Stimulated activated CD8-positive, alpha-beta memory T cell treated with anti-CD3 and anti-CD28 coated beads, Interleukin-4, amount 100 ng/mL, for 4 hours (primary cell): ENCODE results near the gene LCE3C.
"Not testable (repeated sequence)": the region's sequence is repeated elsewhere in the genome, so short reads cannot be mapped to it uniquely, and the experiment has no call there.

ENCODE experiments used
- DNase-seq, 2 donors: peaks; one replicate each; pipeline ENCODE4 v3.0.0-alpha.2; 2020; ENCODE audit warnings: low read depth in 2 of 2, low spot score in 1 of 2

Gene LCE3C, protein sequence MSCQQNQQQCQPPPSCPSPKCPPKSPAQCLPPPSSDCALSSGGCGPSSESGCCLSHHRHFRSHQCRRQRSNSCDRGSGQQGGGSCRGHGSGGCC

GRCh38 chr1:152599934-152600333 is at the start of gene LCE3C:
LCE3C (plus strand) TSS chr1:152600234; CDS start chr1:152600732, 498 bp downstream.
- no peak for DNase-seq

GRCh38 chr1:152565115-152565514 is 34.9 kb upstream of the LCE3C start:
- no peak for DNase-seq

- DNase-seq = no peak
Observed at GRCh38 chr1:152565535-152566215, 34.4 kb upstream of the LCE3C start.

DNA sequence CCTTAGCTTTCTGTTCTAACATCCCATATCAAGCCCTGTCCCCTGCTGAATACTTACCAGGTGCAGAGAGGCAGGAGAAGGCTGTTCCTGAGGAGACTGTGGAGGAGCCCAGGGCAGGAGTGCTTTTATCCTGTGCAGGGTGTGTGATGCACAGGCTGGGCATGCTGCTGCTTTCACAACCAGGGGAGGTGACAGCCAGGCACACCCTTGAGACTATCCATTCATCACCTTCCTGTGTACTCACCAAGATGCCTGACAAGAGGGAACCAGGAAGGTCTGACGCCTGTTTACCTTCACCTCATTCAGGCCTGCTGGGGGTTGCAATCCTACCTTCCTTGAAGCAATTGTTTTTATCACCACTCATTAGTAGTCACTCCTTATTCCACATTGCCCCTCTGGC is 33.4 kb upstream of the LCE3C start, which contains the start of gene LCE3E:
Gene LCE3E (minus strand): TSS at position 100 of the 400 bp plus-strand sequence. CDS start 572 bp downstream, outside the sequence.
- DNase-seq = no peak

GRCh38 chr1:152577168-152577567 is 22.9 kb upstream of the LCE3C start:
- DNase-seq = no peak

- DNase-seq = not testable (repeated sequence)
Observed at GRCh38 chr1:152579526-152579925, 20.5 kb upstream of the LCE3C start.

DNA sequence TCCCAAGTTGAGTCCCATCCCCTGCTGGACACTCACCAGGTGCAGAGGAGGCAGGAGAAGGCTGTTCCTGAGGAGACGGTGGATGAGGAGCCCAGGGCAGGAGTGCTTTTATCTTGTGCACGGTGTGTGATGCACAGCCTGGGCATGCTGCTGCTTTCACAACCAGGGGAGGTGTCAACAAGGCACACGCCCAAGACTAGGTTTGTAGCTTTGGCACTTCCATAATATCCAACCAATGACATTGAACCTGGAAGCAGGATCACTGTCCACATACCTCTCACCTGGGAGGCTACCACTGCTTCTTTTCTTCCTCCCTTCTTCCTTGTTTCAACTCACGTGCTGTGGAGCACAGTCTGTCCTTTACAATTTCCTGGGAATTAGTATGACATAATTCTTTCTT is 19.6 kb upstream of the LCE3C start, which contains the start of gene LCE3D:
Gene LCE3D (minus strand): TSS at position 84 of the 400 bp plus-strand sequence. CDS start 580 bp downstream, outside the sequence.
- no peak for DNase-seq

DNA sequence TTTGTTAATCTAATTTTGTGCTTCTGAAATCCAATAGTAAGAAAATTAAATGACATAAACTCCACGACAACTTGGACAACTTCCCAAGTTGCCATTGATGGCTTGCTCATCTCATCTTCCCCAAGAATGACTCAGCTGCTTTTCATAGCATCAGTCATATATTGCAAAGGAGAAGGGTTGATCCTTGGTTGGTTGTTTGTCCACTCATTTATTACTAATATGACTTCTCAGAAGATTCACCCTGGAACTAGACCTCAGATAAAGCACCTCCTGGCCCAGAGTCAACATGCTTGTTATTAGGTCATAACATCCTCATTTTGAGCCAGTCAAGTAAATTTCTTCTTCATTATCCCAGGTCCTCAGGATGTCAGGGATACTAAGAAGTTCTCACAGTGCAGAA is 17.4 kb upstream of the LCE3C start:
- no peak for DNase-seq

DNA sequence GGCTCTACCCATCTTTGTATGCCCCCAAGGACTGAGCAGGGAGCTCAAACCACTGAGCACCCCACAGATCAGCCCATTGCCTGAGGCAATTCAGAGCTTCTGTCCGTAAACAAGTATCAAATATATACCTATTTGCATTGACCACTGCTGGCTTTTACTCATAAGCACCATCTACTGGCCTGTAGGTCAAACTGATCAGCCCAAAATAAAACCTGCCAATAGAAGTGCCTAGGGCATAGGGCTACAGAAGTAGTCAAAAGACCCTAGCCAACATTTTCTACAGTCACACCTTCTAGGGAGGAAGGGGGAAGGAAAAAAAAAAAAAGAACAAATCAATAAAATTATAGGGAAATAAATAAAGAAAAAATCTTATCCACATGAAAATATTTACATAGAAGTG is 14.4 kb upstream of the LCE3C start:
- DNase-seq = no peak

DNA sequence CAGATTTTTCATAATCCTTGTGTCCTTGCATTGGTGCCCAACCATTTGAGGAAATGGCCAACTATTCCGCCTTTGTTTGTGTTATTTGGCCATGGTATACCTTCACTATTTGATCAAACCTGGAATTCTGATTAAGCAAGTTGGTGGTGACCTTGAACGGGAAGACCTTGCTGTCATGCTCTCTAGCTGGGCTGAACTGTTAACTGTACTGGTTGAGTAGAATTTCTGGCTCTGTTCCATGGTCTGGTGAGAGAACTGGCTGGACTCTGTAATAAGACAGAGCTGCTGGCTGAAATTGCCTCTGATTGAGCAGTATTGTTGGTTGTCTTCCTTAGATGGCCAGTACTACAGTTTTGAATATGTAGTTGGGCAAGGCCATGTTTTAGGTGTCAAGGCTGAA is 3.0 kb upstream of the LCE3C start:
- no peak for DNase-seq

- no peak for DNase-seq
Observed at GRCh38 chr1:152613511-152613910, 13.5 kb downstream of the LCE3C start, which contains the start of gene LCE3B. LCE3B (plus strand) TSS chr1:152613811; CDS start chr1:152613811, 0 bp downstream.

DNA sequence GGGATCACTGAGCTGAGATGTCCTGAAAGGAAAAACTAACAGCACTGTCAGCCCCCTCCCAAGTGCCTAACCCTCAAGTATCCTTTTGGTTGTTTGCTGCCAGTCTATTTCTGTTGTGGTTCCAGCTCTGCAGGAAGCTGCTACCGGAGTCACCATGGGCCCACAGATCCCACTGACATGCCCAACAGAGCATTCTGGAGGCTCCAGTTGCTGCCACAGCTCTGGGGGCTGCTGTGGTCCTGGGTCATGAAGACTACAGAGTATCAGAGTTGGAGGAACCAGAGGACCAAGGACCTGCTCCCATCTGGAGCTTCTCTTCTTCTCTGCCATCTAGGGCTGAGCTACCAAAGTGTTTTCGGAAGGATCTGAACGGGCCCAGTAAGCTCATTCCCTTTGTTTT is 22.0 kb downstream of the LCE3C start:
- no peak for DNase-seq

- no peak for DNase-seq
Observed at GRCh38 chr1:152622803-152623202, 22.8 kb downstream of the LCE3C start, which contains the start of gene LCE3A. LCE3A (minus strand) TSS chr1:152623103; CDS start chr1:152623103, 0 bp downstream.

DNA sequence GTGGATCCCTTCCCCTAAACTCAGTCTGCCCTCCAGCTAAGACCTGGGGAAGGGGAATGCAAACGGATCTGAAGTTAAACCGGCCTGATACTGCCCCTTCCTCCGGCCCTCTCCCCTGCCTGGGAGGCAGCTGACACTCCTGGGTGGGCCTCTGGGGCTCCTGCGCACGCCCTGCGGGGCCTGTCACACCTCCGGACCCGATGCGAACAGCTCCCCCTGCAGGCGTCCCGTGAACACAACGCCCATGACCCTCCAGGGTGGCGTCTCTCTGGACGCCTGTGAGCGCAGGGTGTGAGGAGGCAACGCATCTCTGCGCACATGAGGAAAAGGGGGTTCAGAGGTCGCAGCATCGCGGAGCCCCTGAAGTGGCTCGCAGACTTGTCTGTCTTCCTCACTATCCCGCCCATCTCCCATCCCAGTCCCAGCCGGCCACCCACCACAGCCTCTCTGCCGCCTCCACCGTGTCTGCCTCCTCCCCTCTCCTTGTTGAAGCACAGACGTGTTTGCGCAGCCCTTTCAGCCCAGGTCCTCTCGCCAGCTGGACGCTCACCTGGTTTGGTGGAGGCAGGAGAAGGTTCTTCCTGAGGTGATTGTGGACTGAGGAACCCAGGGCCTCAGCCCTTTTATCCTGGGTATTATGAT is 23.3 kb downstream of the LCE3C start:
- no peak for DNase-seq

DNA sequence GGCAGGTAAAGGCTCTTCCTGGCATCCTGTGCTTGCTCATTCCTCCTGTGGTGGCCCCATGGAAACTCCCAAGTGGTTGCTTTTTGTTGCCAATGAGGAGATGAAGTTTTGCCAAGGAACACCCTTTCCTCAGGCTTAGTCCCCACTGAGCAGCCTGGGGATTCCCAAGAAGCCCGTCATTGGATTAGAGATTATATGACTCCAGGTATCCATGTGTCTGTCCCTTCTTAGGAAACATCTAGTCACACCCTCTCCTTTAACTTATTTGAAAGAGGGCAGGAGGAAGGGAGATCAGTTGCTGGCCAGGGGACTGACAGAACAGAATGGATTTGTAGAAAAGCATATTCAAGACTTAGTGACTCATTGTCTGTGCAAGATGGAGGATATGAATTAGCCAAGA is 26.7 kb downstream of the LCE3C start:
- no peak for DNase-seq

DNA sequence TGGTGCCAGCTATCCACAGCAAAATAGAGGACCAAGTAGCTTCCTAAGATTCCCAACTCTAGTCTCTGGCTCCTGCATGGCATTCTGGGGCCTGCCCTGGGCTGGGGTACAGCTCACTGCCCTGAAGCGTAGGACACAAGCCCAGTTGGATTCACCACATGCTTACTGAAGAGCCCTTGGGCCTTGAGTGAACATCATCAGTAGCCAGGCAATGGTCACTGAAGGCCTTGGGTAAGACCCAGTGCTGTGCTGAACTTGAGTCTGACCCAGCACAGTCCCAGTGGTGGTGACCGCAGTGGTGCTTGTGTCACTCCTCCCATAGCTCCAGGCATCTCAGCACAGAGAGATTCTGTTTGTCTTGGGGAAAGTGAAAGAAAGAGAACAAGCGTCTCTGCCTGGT is 30.6 kb downstream of the LCE3C start:
- DNase-seq = no peak

DNA sequence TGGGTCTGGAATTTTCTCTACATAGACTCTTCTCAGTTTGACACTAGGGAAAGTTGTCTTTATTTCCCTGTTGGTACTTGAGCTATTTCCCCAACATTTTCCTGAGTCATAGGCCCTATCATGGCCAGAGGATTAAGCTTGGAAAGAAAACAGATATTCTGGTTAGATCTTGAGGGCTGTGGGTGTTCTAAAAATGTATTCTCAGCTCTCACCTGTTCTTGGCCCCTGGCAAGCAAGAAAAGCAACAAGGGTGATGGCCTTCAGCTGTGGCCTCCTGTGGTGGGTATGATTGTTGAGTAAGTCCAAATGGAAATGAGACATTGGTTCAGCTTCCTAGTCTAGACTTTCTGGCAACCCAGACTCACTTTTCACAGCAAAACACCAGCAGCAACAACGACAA is 40.3 kb downstream of the LCE3C start:
- DNase-seq = no peak

- DNase-seq = no peak
Observed at GRCh38 chr1:152643945-152644344, 43.9 kb downstream of the LCE3C start.

GRCh38 chr1:152645146-152645545 is 45.1 kb downstream of the LCE3C start:
- no peak for DNase-seq

- no peak for DNase-seq
Observed at GRCh38 chr1:152646656-152647055, 46.6 kb downstream of the LCE3C start.
